SU-DHL-6 (cell line): ENCODE data around the gene FABP1.

Experiments used
- H2AFZ ChIP-seq: fragments of 200-600 bp; sonication (generic); 2 replicates; pipeline ENCODE4 v1.6.1; 2014; ENCODE audit warnings: low read depth, mild to moderate bottlenecking, moderate library complexity, mixed read lengths, antibody characterized with exemption, low read length; ENCODE audit not compliant: severe bottlenecking
- H3F3A ChIP-seq: fragments of 200-600 bp; shearing (Covaris generic); 2 replicates; pipeline ENCODE4 v1.6.0; 2016; ENCODE audit warnings: antibody characterized with exemption, mild to moderate bottlenecking; ENCODE audit not compliant: insufficient read depth
- H3K27ac ChIP-seq: fragments of 200-600 bp; sonication (generic); 2 replicates; pipeline ENCODE4 v1.5.1; 2016; ENCODE audit warnings: low read depth, mild to moderate bottlenecking, low read length, moderate library complexity, mixed read lengths
- H3K27me3 ChIP-seq: fragments of 200-600 bp; sonication (generic), shearing (Covaris generic); 2 replicates; pipeline ENCODE4 v1.6.0; 2014; ENCODE audit warnings: mild to moderate bottlenecking, low read length
- H3K36me3 ChIP-seq: fragments of 200-600 bp; sonication (generic); 2 replicates; pipeline ENCODE4 v1.6.1; 2014; ENCODE audit warnings: mild to moderate bottlenecking, low read length, mixed read lengths
- H3K4me2 ChIP-seq: fragments of 300-600, 200-600 bp; shearing (Covaris generic), sonication (generic); 2 replicates; pipeline ENCODE4 v1.6.0; 2014; ENCODE audit warnings: low read length, low read depth, mild to moderate bottlenecking; ENCODE audit not compliant: poor library complexity, severe bottlenecking
- H3K4me3 ChIP-seq: fragments of 200-600 bp; sonication (generic); 2 replicates; pipeline ENCODE4 v1.5.1; 2014; ENCODE audit warnings: antibody characterized with exemption, low read length, mild to moderate bottlenecking, mixed read lengths; ENCODE audit not compliant: insufficient read depth, poor library complexity, severe bottlenecking
- H3K79me2 ChIP-seq: fragments of 200-600 bp; sonication (generic); 2 replicates; pipeline ENCODE4 v1.6.1; 2014; ENCODE audit warnings: mild to moderate bottlenecking, low read length, moderate library complexity; ENCODE audit not compliant: insufficient read depth
- H3K9ac ChIP-seq: fragments of 200-600 bp; sonication (generic); 2 replicates; pipeline ENCODE4 v1.7.0; 2014; ENCODE audit warnings: mild to moderate bottlenecking, low read length
- H3K9me2 ChIP-seq: fragments of 200-600 bp; sonication (generic); replicated peaks from 2 replicates; pipeline ENCODE4 v1.6.1; 2014; ENCODE audit warnings: low read length; ENCODE audit not compliant: insufficient read depth
- H3K9me3 ChIP-seq: fragments of 200-600 bp; sonication (generic); 2 replicates; pipeline ENCODE4 v1.6.1; 2014; ENCODE audit warnings: low read length, mixed read lengths; ENCODE audit not compliant: insufficient read depth
- H4K20me1 ChIP-seq: fragments of 200-600 bp; sonication (generic); 2 replicates; pipeline ENCODE4 v1.6.1; 2014; ENCODE audit warnings: low read depth, mild to moderate bottlenecking, antibody characterized with exemption, low read length, moderate library complexity, mixed read lengths
- EZH2phosphoT487 ChIP-seq: fragments of 200-600 bp; sonication (generic), shearing (Covaris generic); conservative IDR thresholded peaks from 2 replicates; pipeline ENCODE4 v1.6.1; 2018; ENCODE audit warnings: mild to moderate bottlenecking, antibody characterized with exemption, low read length, moderate library complexity, mixed read lengths
- TF ChIP-seq, protein P1 (sequence below): fragments of 200-600 bp; sonication (generic); IDR thresholded peaks from one replicate; pipeline ENCODE4 v1.5.1; 2017; ENCODE audit warnings: antibody characterized with exemption, mild to moderate bottlenecking, low read length, moderate library complexity; ENCODE audit not compliant: insufficient read depth, poor library complexity, severe bottlenecking

FABP1 gene

DNA sequence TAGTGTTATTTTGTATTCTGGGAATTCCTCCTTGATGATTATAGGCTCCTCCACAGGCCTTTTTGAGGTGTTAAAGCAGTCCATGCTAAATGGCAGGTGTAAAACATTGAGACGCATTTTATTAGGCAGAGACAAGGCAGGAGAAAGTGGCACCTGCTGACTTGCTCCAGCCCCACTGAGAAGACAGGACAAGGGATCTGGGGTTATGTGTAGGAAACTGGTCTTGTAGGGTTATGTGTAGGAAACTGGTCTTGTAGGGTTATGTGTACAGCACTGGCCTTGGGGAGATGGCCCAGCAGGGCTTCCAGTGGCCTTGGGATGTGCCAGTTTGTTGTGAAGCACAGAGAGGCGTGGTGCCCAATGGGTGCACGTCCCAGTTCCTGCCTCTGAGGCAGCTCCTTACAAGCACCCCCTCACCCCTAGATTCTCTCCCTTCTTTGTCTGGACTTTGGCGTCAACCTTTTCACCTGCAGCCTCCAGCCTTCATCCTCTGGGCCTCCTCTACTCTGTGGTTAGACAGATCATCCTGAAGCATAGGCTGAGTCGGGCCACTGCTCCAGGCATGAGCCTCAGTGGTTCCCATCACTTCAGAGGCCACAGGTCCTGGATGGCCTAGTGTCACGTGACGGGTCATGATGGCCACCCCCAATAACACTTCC, 921 bp upstream of the FABP1 start:
- no peaks in the 10 kb centered on the region for H3F3A ChIP-seq
- H3K9ac ChIP-seq: no peak overlapping the region
- no peaks in the 10 kb centered on the region for H3K27me3 ChIP-seq
- H4K20me1 ChIP-seq: no peaks in the 10 kb centered on the region
- H3K9me3 ChIP-seq: no peaks in the 10 kb centered on the region
- no peak for TF ChIP-seq EZH2phosphoT487
- TF ChIP-seq, protein P1, sequence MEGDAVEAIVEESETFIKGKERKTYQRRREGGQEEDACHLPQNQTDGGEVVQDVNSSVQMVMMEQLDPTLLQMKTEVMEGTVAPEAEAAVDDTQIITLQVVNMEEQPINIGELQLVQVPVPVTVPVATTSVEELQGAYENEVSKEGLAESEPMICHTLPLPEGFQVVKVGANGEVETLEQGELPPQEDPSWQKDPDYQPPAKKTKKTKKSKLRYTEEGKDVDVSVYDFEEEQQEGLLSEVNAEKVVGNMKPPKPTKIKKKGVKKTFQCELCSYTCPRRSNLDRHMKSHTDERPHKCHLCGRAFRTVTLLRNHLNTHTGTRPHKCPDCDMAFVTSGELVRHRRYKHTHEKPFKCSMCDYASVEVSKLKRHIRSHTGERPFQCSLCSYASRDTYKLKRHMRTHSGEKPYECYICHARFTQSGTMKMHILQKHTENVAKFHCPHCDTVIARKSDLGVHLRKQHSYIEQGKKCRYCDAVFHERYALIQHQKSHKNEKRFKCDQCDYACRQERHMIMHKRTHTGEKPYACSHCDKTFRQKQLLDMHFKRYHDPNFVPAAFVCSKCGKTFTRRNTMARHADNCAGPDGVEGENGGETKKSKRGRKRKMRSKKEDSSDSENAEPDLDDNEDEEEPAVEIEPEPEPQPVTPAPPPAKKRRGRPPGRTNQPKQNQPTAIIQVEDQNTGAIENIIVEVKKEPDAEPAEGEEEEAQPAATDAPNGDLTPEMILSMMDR: no peak
- no peaks in the 10 kb centered on the region for H3K36me3 ChIP-seq
- H3K4me3 ChIP-seq: no peak overlapping the region
- no peaks in the 10 kb centered on the region for H3K79me2 ChIP-seq
- H2AFZ ChIP-seq: no peak overlapping the region
- no peak overlapping the region for H3K4me2 ChIP-seq
- no peak overlapping the region for H3K27ac ChIP-seq
- H3K9me2 ChIP-seq: no peaks in the 10 kb centered on the region

DNA sequence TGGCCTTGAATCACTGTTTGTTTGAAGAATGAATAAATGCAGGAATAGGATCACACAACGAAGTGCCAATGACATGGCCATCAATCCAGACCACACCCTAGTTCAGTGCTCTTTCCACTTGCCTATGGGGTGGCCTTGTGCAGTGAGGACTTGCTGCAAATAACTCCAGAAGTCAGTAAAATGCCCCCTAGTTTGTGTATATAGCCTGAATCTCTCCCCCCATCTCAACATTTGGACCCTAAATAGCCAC, 299 bp downstream of the FABP1 start:
- Histone ChIP-seq H2AFZ (no peak overlapping the region), H3K36me3 (no peaks in the 10 kb centered on the region), H3K79me2 (no peaks in the 10 kb centered on the region), H3K9me3 (no peaks in the 10 kb centered on the region), H4K20me1 (no peaks in the 10 kb centered on the region), H3F3A (no peaks in the 10 kb centered on the region), H3K27me3 (no peaks in the 10 kb centered on the region), H3K4me2 (no peak overlapping the region), H3K9ac (no peak overlapping the region), H3K4me3 (no peak overlapping the region), H3K27ac (no peak overlapping the region), H3K9me2 (no peaks in the 10 kb centered on the region)
- no peak for TF ChIP-seq EZH2phosphoT487
- TF ChIP-seq, protein P1: no peak

DNA sequence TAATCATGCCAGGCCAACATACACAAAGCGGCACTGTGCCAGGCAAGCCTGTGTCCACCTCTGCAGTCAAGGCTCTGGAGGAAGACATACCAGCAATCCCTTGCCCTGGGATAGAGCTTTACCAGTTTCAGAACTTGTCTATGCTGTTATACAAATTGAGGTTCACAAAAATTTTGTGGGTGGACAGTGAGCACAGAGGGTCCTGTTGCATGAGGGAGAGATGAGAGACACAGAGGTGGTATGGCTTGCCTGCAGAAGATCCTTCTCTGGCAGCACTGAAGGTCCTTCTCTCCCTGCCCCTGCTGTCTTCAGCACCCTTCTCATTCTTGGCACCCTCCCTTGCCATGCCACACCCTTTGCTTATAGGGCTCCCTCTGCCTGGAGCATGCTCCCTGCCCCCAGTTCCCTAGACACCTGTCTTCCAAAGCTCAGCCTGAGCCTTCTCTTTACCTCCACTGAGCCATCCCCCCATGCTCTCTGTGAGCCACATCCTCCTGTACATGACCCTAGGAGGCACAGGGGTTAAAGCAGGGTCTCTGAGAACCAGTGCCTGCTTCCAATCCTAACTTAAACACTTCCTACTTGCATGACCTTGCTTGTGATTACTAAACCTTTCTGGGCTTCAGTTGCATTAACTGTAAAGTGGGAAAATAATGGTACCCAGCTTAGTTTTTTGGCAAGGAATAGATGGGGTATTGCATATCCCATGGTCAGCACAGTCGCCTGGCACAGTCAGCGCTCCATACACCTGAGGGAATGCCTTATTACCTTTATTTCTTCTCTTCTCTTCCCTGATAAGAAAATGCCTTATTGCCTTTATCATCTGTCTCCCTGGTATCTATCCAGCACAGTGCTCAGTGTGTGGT, 857 bp downstream of the FABP1 start:
- no peaks in the 10 kb centered on the region for H4K20me1 ChIP-seq
- H3F3A ChIP-seq: no peaks in the 10 kb centered on the region
- no peaks in the 10 kb centered on the region for H3K36me3 ChIP-seq
- no peak overlapping the region for H3K4me2 ChIP-seq
- no peak overlapping the region for H3K9ac ChIP-seq
- H3K27me3 ChIP-seq: no peaks in the 10 kb centered on the region
- H3K79me2 ChIP-seq: no peaks in the 10 kb centered on the region
- TF ChIP-seq, protein P1: no peak
- TF ChIP-seq EZH2phosphoT487: no peak
- no peaks in the 10 kb centered on the region for H3K9me2 ChIP-seq
- no peaks in the 10 kb centered on the region for H3K9me3 ChIP-seq
- no peak overlapping the region for H3K4me3 ChIP-seq
- H3K27ac ChIP-seq: no peak overlapping the region
- H2AFZ ChIP-seq: no peak overlapping the region
